ENCODE data around the gene MRPL36. TPM values are rescaled to one million over a fixed set of nuclear protein-coding genes. Genes with fewer than 3 reads are reported as not detected.

MRPL36 gene
- total and polyA plus RNA-seq, 4 donors = 14.5 to 62.8 (median 40.4) TPM

- Histone ChIP-seq H3K4me1 (ENCODE audit: control insufficient read depth in 5 of 5, insufficient read depth in 5 of 5, low read length in 5 of 5) (no peaks in the 10 kb centered on the region), H3K9ac (ENCODE audit: insufficient read depth in 1 of 2, low read length in 2 of 2) (no peak overlapping the region), H3K9me3 (ENCODE audit: control insufficient read depth in 4 of 4, insufficient read depth in 3 of 4, low read length in 3 of 4) (no peaks in the 10 kb centered on the region), H3K36me3 (ENCODE audit: control insufficient read depth in 4 of 4, insufficient read depth in 4 of 4, low read length in 4 of 4) (no peaks in the 10 kb centered on the region), H3K27me3 (ENCODE audit: control insufficient read depth in 3 of 3, insufficient read depth in 3 of 3, low read length in 2 of 3) (peaks cover 0 to 33% (median 12%) of the 10 kb centered on the region in 3 donors), H3K27ac (ENCODE audit: low read depth in 1 of 2, low read length in 1 of 2) (no peak overlapping the region), H3K4me3 (no peak overlapping the region)
- no peak for DNase-seq
- 77 to 85% methylated on average over 13 of the region's 13 CpGs for WGBS, 2 donors
- ATAC-seq (ENCODE audit: insufficient read depth, low FRiP score) = no peak
- TF ChIP-seq CTCF (IDR thresholded peaks at IDR 0.05; ENCODE audit: control extremely low read depth, extremely low read depth) = no peak
Observed at GRCh38 chr5:1835431-1835830, 35.8 kb upstream of the MRPL36 start.

DNA sequence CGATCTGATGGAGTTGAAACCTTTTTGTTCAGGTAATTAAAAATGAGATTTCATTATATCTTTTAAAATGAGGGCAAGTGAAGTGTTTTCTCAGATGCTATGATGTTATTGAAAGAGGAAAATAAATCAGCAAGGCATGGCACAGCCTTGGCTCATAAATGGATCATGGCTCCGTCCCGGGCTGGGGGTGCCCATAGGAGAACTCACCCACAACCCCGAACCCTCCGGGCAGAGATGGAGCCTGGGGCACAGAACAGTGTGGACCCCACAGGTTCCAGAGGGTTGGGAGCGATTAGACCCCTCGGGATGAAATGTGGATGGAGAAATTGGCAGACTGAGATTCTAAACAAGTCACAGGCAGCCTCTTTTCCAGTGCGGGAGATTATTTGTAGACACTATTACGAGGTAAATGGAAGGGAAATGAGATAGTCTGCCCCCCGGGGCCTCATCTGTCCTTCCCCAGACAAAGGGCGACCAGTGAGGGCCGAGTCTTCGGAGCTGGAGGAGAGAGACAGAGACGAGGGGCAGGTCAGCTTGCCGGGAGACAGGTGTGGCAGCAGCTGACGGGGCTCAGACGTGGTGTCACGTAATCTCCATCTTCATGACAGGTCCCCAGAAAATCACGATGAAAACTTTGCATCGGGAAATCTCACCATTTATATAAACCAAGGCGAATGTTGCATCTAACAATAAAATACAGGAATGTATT is 35.2 kb upstream of the MRPL36 start:
- H3K4me3 ChIP-seq = no peak overlapping the region
- no peak overlapping the region for H3K9ac ChIP-seq (ENCODE audit: insufficient read depth in 1 of 2, low read length in 2 of 2)
- no peak overlapping the region for H3K27ac ChIP-seq (ENCODE audit: low read depth in 1 of 2, low read length in 1 of 2)
- no peaks in the 10 kb centered on the region for H3K36me3 ChIP-seq (ENCODE audit: control insufficient read depth in 4 of 4, insufficient read depth in 4 of 4, low read length in 4 of 4)
- peaks cover 0 to 28% (median 12%) of the 10 kb centered on the region in 3 donors for H3K27me3 ChIP-seq (ENCODE audit: control insufficient read depth in 3 of 3, insufficient read depth in 3 of 3, low read length in 2 of 3)
- H3K9me3 ChIP-seq (ENCODE audit: control insufficient read depth in 4 of 4, insufficient read depth in 3 of 4, low read length in 3 of 4) = no peaks in the 10 kb centered on the region
- no peak for TF ChIP-seq CTCF (IDR thresholded peaks at IDR 0.05; ENCODE audit: control extremely low read depth, extremely low read depth)
- no peaks in the 10 kb centered on the region for H3K4me1 ChIP-seq (ENCODE audit: control insufficient read depth in 5 of 5, insufficient read depth in 5 of 5, low read length in 5 of 5)
- DNase-seq = no peak
- ATAC-seq (ENCODE audit: insufficient read depth, low FRiP score) = no peak
- 53 to 63% methylated on average over 21 of the region's 21 CpGs for WGBS, 2 donors

DNA sequence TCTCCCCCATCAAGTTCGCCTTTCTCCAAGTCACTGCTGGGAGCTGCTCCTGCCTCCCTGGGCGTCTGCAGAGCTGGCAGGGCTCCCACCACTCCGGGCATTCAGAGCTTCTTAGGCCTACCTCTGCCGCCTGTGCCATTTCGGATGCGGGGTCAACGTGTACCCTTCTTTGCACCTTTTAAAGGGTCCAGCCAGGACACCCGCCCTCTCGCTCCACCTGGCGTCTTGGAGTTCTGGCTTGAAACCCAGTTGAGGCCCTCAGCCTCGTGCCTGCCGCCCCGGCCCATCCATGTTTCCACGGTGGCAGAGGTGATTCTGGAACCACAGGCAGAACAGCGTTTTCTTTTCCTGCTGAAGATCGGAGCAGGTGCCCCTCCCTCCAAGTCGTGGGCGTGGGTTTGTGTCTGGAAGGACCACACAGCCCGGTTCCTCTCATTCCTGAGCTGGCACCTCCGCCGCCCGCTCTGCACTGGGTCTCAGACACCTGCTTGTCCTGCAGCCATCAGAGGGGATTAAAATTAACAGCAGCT is 34.5 kb upstream of the MRPL36 start:
- Histone ChIP-seq H3K36me3 (ENCODE audit: control insufficient read depth in 4 of 4, insufficient read depth in 4 of 4, low read length in 4 of 4) (no peaks in the 10 kb centered on the region), H3K27ac (ENCODE audit: low read depth in 1 of 2, low read length in 1 of 2) (no peak overlapping the region), H3K4me1 (ENCODE audit: control insufficient read depth in 5 of 5, insufficient read depth in 5 of 5, low read length in 5 of 5) (no peaks in the 10 kb centered on the region), H3K9ac (ENCODE audit: insufficient read depth in 1 of 2, low read length in 2 of 2) (no peak overlapping the region), H3K9me3 (ENCODE audit: control insufficient read depth in 4 of 4, insufficient read depth in 3 of 4, low read length in 3 of 4) (no peaks in the 10 kb centered on the region), H3K4me3 (no peak overlapping the region), H3K27me3 (ENCODE audit: control insufficient read depth in 3 of 3, insufficient read depth in 3 of 3, low read length in 2 of 3) (peaks cover 0 to 27% (median 11%) of the 10 kb centered on the region in 3 donors)
- no peak for DNase-seq
- TF ChIP-seq CTCF (IDR thresholded peaks at IDR 0.05; ENCODE audit: control extremely low read depth, extremely low read depth) = no peak
- no peak for ATAC-seq (ENCODE audit: insufficient read depth, low FRiP score)
- 75 to 81% methylated on average over 21 to 22 of the region's 22 CpGs for WGBS, 2 donors
